GM04503 (cell line): ENCODE measurements around the gene MRPL44.

Experiments used
- DNase-seq: peaks from one replicate; pipeline ENCODE4 v3.0.0-alpha.2; 2012; ENCODE audit warnings: low read depth

The MRPL44 gene

DNA sequence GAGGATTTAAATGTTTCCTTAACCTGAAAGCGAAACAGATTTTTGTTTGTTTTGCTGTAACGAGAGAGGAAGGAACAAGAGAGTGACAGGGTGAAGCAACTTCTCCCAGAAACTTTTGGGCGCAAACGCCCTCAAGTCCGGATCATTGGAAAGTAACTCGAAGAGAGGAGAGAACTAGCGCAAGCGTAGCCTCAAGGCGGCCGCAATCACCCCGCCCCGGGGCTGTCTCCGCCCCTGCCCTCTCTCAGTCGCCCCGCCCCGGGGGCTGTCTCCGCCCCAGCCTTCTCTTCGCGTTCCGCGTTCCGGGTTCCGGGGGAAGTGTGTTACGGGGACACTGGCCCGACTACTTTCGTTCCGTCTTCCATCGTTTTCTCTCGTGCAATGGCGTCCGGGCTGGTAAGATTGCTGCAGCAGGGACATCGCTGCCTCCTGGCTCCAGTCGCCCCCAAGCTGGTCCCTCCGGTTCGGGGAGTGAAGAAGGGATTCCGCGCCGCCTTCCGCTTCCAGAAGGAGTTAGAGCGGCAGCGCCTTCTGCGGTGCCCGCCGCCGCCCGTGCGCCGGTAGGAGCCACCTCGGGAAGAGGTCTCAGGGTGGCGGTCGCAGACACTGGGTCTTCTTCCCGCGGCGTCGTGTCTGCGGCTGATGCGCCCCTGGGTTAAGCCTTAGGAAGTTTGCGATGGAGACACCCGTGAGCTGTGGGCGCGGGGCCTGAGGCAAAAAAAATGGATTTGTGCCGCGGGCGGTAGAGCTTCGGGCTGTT lies at the start of gene MRPL44:
TSS of gene MRPL44 (plus strand) at position 372 of the 760 bp plus-strand sequence. CDS start at position 382, 10 bp downstream.
- peak; percentile 74 for DNase-seq

DNA sequence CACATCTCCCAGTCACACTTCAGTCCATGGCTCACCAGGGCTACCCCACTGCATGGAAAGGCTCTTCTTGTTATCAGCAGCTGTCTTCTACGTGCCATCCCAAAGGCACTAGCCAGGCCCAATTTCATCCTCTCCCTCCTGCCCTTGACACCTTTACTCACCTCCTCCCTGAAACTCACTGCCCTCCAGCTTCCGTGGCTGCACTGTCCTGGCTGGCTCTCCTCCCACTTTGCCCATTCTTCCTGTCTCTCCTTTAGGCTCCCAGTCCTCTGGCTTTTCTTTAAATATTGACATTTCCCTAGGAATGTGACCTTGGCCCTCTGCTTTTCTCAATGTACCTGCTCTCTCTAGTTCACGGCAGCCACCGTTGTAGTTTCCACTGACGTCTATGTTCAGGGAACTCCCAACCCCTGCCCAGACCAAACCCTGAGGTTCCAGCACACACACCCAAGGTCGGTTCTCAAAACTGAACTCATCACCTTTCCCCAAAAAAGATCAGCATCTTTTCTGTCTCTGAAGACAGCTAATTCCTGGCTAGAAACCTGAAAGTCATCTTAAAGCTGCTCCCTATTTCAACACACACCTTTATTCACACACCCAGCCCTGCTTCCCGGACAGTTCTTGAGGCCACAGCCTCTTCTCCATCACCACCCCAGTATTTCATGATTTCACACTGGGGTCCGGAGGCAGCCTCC lies 48.8 kb upstream of the MRPL44 start:
- DNase-seq, result no peak

DNA sequence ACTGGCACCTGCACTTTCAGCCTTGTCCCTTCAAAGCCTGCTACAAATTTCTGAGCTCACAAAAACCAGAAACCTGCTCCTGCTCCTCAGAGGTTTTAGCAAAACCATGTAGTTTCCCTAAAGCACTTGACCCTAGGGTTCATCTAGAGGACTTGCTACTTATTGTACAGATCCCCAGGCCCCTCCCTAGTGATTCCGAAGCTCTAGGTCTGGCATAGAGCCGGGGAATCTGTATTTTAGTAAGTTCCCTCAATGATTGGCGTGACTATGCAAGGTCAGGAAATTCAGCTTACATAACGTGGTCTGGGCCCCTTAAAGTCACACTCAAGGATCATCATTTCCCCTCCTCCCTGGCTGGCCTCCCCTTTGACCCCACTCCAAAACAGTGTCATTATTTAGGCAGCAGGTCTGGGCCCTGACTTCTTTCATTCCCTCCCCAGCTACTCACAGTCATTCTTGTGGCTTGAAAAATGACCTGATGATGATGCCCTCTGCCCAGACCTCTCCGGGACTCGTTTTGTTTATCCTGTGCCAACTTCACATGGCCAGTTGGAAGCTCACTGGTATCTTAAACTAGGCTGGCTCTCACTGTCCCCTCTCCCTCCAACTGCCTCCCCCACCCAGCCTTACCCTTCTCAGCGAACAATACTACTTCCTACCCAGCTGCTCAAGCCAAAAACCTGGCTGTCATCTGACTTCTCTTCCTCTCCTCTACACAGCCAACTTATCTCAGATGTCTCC lies 48.1 kb upstream of the MRPL44 start:
- DNase-seq, result no peak

DNA sequence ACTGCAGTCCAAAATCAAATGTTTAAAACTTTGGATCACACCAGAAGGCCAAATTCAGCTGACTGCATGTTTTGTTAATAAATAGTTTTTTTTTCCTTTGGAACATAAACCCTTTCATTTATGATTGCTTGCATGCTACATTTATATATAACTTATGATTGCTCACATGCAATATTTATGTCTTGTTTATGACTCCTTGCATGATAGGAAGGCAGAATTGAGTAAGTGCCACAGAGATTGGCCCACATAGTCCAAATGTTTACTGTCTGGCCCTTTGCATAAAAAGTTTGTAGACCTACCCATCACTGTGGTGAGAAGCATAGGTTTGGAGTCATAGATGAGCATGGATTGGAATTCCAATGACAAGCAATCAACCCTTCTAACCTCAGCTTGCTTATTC lies 42.9 kb upstream of the MRPL44 start:
- DNase-seq, result no peak

DNA sequence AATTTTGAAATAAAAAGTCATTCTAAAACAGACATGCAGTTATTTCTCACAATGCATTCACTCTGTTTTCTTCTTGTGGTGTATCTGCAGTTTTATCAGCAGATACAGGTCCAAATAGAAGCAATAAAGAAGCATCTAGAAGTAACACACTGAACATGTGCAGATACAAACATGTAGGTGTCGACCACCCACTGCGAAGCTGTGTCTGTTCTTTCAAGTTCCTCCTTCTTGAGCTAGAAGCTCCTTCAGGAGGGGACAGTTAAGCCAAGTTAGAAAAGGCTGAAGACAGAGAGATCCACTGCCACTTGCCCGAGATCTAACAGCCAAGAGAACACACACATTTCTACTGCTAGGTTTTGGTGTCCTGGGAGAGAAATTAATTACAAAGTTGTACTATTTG lies 42.2 kb upstream of the MRPL44 start:
- no peak for DNase-seq

DNA sequence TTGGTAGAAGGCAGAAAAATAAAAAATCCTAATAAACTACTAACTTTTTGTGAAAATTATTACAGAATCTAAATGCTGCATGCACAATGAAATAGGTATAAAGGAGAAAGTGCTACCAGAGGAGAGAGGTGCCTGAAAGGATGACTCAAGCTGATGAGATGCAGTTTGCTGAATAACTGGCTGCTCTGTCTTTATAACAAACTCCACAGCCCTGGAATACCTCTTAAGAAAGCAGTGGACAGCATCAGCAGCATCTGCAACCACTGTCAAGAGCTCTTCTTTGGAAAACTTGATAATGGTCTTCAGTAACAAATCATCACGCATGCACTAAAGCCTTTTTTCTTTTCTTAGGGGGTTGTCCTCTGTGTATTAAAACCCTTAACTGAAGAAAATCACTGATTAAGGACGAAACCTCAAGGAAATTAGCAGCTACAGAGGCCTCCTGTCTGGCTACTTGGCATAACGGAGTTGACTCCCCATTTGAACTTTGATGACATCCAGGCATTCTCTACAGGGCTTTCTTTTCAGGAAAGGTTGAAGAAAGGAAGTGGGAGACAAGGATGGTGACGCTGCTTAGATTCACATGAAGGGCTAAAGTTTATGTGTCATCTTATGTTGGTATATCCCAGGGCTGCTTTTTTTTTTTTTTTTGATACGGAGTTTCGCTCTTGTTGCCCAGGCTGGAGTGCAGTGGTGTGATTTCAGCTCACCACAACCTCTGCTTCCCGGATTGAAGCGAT lies 40.9 kb upstream of the MRPL44 start:
- no peak for DNase-seq

DNA sequence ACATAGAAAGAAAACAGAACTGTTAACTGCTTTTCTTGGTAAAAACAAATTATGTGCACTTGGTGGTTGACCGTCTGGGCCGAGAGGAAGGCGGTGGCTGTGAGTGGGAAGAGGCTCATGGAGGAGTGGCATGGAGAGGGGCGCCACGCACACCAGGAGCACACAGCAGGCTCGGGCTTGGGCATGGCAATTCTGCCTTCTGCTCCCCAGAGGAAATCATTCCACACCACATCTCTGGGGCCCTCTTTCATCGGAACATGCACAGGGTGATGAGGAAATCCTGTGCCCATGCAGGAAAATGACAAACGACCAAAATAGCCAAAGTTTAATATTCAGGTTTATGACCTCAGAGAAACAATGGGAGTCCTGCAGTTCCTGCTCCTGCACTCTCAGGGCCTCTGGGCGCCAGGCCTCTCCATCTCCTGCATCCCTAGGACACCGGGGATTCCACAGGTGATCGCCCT lies 38.6 kb upstream of the MRPL44 start:
- DNase-seq, result no peak

DNA sequence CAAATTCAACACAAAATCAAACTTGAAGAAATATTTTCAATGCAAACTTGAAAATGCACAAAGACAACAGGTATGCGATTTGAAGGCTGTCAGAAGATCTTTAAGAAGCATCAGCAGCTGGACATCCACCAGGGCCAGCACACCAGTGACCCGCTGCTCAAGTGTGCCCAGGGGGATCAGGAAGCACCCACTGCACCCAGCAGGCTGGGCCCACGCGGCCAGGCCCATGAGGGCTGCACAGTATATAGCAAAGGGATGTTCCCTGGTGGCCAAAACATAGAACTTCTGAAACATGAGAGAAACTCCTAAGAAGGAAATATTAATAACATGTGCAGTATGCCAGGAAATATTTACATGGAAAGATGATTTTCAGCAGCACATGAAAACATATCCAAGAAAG lies 37.2 kb upstream of the MRPL44 start:
- no peak for DNase-seq

DNA sequence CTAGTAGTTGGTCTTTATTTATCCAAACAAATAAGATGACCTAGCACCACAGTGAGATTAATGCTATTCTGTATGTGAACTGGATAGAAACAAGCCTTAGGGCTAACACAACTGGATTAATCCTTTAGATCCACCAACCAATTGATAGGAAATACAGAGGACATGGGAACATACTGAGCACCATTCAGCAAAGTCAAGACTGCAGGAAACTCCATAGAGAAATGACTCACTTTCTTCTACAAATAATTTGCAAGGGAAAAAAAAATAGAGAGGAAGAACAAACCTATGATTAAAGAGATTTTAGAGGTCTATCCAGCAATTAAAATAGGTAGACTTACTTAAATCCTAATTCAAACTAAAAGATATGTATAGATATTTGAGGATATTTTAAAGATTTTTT lies 36.1 kb upstream of the MRPL44 start:
- DNase-seq, result no peak

DNA sequence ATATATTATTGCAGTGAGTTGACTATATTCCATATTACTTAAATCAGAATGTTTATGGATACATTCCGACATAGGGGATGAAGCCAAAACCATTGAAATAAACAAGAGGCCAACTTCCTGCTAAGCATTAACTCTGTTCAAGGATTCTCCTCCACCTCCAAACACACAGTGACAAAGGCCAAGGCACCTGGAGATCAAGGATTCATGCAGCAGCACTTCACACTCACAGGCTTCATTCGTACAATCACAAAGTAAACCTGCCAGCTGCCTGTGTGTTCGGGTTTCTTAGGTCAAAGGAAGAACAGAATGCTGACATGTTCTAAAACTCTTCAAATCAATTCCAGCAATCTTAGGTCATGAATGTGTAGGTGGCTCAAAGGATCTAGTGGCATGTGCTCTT lies 35.0 kb upstream of the MRPL44 start:
- DNase-seq, result no peak

DNA sequence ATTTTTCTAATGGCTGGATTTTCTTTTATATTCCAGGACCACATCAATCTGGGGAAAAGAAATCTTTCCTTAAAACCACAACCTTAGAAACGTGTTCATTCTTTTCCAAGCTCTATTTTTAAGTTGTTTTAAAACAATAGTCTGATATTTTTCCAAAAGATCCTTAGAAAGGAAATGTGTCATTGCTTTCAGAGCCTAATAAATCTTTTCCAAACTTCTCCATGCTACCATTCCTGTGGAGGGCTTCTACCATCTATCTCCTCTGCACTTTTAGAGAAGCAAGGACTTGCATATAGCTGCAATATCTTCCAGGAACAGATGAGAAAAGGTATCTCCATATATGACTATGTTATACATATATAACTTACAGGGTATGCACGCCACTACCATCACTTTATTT lies 33.3 kb upstream of the MRPL44 start:
- DNase-seq, result no peak

DNA sequence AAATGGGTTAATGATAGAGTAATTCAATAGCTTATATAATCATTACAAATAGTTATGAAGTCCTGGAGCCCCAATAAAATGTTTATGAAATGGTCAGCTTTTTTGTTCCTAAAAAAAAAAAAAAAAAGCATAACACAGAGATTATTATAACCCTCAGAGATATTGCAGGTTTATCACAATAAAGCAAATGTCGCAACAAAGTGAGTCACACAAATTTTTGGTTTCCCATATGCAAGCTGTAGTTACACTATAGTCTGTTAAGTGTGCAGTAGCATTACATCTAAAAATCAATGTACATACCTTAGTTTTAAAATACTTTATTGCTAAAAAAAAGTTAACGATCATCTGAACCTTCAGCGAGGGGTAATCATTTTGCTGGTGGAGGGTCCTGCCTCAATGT lies 32.2 kb upstream of the MRPL44 start:
- DNase-seq, result no peak

DNA sequence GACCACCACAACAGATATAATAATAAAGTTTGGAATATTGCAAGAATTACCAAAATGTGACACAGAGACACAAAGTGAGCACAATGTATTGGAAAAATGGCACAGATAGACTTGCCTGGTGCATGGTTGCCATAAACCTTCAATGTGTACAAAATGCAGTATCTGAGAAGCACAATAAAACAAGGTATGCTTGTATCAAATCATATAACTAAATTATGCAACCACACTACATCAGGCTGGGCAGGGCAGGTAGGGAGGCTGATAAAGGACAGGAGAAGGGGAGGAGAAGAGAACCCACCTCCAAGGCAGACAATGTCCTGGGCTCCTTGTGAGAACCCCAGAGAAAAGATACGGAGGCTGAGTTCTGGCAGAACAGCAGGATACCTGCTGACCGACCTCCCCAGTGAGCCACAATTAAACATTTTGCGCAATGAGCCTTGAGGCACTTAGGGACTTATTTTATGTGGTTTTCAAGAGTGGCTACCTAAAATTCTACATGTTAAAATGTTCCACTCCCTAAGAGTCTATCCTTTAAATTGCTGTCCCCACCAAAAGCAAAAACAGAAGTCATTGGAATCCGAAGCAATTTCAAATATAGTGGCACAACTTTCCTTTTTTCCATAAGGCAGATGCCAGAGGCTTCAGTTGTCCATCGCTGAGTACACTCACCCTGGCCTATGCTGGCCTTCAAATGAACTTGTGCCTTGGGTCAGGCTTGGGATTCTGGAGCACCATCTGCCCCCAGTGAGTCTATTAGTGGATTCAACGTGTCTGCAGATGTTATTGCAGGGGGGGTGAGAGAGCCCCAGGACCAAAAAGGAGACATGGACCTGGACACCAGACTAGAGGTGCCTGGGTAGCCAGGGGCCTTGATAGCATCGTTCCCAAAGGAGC lies 28.9 kb upstream of the MRPL44 start:
- no peak for DNase-seq

DNA sequence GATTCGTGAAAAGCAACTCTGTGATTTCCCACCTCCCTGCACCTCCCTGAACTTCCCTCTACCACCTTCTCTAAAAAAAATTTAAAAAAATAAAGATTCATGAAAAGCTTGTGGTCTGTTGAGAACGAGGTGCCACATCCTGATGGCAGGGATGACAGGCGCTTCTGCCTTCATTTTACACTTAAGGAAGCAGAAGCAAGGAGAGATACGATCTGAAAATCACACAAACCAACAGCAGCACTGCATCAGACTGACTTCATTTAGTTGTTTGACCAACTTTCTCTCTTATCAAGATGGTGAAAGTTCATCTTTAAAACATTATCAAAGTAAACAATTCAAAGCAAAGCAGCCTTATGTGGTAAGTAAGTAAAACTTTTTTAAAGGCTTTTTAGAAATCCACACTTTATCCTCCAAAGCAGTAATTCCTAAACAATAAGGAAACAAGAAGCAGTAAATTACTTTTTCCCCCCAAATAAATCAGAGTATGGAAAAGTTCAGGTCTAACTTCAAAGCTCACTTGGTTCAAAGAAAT lies 27.6 kb upstream of the MRPL44 start:
- no peak for DNase-seq

DNA sequence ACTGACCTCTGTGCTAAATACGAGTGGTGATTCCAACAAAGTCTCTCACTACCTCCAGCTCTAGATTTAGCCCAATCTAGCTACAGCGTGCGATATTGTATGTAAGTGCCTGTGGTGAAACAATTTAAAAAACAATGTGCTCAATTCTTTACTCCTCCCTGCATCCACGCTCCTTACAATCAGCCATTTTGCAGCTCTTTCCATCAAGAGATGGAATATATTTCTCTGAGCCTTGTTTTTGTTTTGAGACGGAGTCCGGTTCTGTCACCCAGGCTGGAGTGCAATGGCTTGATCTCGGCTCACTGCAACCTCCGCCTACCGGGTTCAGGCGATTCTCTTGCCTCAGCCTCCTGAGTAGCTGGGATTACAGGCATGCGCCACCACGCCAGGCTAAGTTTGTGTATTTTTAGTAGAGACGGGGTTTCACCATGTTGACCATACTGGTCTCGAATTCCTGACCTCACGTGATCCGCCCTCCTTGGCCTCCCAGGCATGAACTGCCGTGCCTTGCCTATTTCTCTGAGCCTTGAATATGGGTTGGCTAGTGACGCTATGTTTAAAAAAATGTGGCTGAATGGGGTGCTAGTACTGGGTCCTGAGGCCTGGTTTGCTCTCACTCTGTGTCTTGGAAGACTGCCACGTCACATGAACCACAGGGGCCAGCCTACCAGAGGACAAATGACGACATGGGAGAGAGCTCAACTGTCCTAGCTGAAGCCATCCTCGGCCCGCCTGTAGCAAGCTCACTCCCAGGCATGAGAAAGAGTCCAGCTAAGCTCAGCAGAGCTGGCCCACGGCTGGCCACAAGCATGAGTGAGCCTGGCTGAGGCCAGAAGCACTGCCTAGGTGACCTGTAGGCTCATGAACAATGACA lies 26.9 kb upstream of the MRPL44 start:
- no peak for DNase-seq

DNA sequence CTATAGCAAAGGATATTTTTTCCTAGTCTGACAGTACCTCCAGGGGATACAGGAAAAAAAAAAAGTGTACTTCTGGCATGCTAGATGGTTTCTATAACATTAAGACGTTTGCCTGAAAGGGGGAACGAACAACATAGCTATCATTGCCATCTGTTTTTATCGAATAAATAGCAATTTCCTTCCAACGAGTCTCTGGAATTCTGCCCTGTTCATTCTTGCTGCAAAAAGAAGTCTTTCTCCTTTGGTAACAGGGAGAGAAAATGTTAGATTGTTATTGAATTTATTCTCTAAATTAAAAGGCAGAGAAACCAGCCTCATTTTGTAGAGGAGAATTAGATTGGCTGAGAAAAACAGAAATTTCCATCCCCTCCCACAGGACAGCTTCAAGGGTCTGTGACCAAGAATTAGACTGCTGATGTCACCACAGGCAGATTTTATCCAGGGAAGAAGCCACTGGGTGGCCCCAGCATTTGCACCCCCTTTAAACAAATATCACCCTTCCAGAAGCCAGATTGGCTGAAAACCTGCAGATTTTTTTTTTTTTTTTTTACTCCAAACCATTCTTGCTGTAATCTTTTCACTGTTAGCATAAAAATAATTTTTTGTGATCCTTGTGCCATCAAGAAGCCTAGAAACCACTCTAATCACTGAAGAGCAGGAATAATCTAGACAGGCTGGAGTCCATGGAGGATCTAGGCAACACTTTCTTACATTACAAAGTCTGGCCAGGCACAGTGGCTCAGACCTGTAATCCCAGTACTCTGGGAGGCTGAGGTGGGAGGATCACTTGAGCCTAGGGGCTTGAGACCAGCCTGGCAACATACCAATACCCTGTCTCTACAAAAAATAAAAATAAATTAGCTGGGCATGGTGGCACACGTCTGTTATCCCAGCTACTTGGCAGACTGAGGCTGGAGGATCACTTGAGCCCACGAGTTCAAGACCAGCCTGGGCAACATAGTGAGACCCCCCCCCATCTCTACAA lies 24.2 kb upstream of the MRPL44 start:
- DNase-seq, result no peak

DNA sequence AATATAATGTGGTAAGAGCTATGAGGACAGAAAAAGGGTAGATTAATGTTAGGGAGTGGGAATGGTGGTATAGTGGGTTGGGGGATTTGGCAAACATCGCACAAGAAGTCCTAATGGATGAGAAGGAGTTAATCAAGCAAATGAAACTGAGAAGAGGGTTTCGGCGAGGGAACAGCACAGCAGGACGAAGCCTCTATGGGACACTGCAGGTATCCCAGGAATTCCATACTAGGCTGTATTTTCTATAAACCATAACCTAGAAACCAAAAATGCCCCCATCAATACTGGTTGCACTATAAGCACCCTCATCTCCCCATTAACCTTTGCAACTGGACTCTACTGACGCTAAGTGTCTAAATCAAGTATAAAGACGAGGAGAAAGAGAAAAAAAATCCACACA lies 22.4 kb upstream of the MRPL44 start:
- DNase-seq, result no peak

DNA sequence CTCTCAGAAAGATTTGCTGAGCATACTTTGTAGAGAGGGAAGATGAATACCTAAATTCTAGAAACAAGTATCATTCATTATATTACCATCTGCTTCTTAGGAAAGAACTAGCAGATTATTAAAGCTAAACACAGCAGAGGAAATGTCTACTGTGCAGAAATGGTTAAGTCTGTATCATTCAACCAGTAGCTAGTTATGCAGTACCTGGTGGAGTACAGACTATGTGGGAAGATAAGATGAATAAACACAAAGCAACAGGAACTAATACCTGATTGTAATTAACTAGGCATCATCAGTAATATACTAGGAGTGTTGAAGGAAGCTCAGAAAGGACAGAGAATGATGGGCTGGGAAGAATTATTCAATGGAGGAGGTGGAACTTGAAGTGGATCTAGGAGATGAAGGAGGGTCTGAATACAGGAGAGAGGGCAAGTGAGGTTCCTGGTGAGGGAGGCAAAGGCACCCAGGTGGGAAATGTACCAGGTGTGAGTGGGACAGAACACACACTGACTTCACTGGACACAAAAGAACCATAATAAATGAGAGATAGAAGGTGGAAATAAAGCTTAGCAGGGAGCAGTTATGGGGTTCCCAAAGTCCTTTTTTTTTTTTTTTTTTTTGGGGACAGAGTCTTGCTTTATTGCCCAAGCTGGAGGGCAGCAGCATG lies 21.7 kb upstream of the MRPL44 start:
- no peak for DNase-seq
